ENCODE data around the gene PITPNM1. TPM values are rescaled to one million over a fixed set of nuclear protein-coding genes. Genes with fewer than 3 reads are reported as not detected.
A peak's percentile ranks its signal among the peaks of the same experiment; 100 is the strongest.
"Not testable (repeated sequence)": the region's sequence is repeated elsewhere in the genome, so short reads cannot be mapped to it uniquely, and the experiment has no call there.

PITPNM1 gene
- total RNA-seq, 6 experiments from 2014 or later, result 8.6 to 21.3 (median 15.0) TPM

- Histone ChIP-seq H3K4me3 (no peak overlapping the region), H3K9me3 (no peaks in the 10 kb centered on the region), H3K4me1 (no peaks in the 10 kb centered on the region), H3K36me3 (no peaks in the 10 kb centered on the region), H3K27ac (no peak overlapping the region), H3K27me3 (no peaks in the 10 kb centered on the region)
- ATAC-seq (no peak), DNase-seq (peak in 1 of 3 donors; percentile 43)
- 83% methylated on average over 2 of the region's 10 CpGs for WGBS (ENCODE audit: insufficient coverage, low coverage, low lambda C conversion rate, missing lambda C conversion rate)
- intact Hi-C loops (cut with DNase I), result no loop called here
- TF ChIP-seq CTCF (IDR thresholded peaks at IDR 0.05), result no peak
- no peak for TF ChIP-seq POLR2A (IDR thresholded peaks at IDR 0.05)
Observed at GRCh38 chr11:67517784-67518552, 12.8 kb upstream of the PITPNM1 start.

GRCh38 chr11:67516806-67517205 lies 11.6 kb upstream of the PITPNM1 start:
- intact Hi-C loops (cut with DNase I), result no loop called here
- TF ChIP-seq POLR2A (IDR thresholded peaks at IDR 0.05) (no peak), CTCF (IDR thresholded peaks at IDR 0.05) (no peak)
- WGBS (ENCODE audit: insufficient coverage, low coverage, low lambda C conversion rate, missing lambda C conversion rate), result no CpG with 5 or more reads among the region's 9 CpGs
- Histone ChIP-seq H3K4me1 (no peaks in the 10 kb centered on the region), H3K27ac (no peak overlapping the region), H3K4me3 (no peak overlapping the region), H3K27me3 (no peaks in the 10 kb centered on the region), H3K9me3 (no peaks in the 10 kb centered on the region), H3K36me3 (no peaks in the 10 kb centered on the region)
- DNase-seq, result peak in 1 of 3 donors; percentile 34
- no peak for ATAC-seq

GRCh38 chr11:67514116-67514515 lies 9.0 kb upstream of the PITPNM1 start:
- DNase-seq, result no peak
- H3K9me3 ChIP-seq, result no peaks in the 10 kb centered on the region
- no peak overlapping the region for H3K27ac ChIP-seq
- ATAC-seq, result no peak
- intact Hi-C loops (cut with DNase I), result no loop called here
- no peaks in the 10 kb centered on the region for H3K36me3 ChIP-seq
- 75% methylated on average over 7 of the region's 7 CpGs for WGBS (ENCODE audit: insufficient coverage, low coverage, low lambda C conversion rate, missing lambda C conversion rate)
- H3K4me3 ChIP-seq, result no peak overlapping the region
- H3K27me3 ChIP-seq, result no peaks in the 10 kb centered on the region
- TF ChIP-seq CTCF (IDR thresholded peaks at IDR 0.05) (no peak), POLR2A (IDR thresholded peaks at IDR 0.05) (no peak)
- no peaks in the 10 kb centered on the region for H3K4me1 ChIP-seq

GRCh38 chr11:67511558-67511957 lies 6.4 kb upstream of the PITPNM1 start:
- DNase-seq, H3K27ac ChIP-seq, H3K27me3 ChIP-seq: not testable (repeated sequence)

GRCh38 chr11:67510023-67510345 lies 4.8 kb upstream of the PITPNM1 start:
- Histone ChIP-seq H3K4me1 (peaks cover 0 to 25% (median 8%) of the 10 kb centered on the region in 4 donors), H3K27ac (no peak overlapping the region)
- ATAC-seq, result no peak

More at GRCh38 chr11:67511558-67511957, 6.4 kb upstream of the PITPNM1 start:
- H3K9me3 ChIP-seq; ATAC-seq; H3K4me3 ChIP-seq; intact Hi-C loops (cut with DNase I); H3K36me3 ChIP-seq: not testable (repeated sequence)
- 80% methylated on average over 2 of the region's 4 CpGs for WGBS (ENCODE audit: insufficient coverage, low coverage, low lambda C conversion rate, missing lambda C conversion rate)
- peaks cover 0 to 14% (median 3%) of the 10 kb centered on the region in 4 donors for H3K4me1 ChIP-seq

More at GRCh38 chr11:67510023-67510345, 4.8 kb upstream of the PITPNM1 start:
- 55% methylated on average over 3 of the region's 3 CpGs for WGBS (ENCODE audit: insufficient coverage, low coverage, low lambda C conversion rate, missing lambda C conversion rate)
- Histone ChIP-seq H3K9me3 (no peaks in the 10 kb centered on the region), H3K4me3 (no peak overlapping the region), H3K27me3 (no peaks in the 10 kb centered on the region), H3K36me3 (no peaks in the 10 kb centered on the region)
- no peak for DNase-seq
- intact Hi-C loops (cut with DNase I), result no loop called here
- TF ChIP-seq POLR2A (IDR thresholded peaks at IDR 0.05), result no peak
- no peak for TF ChIP-seq CTCF (IDR thresholded peaks at IDR 0.05)
